Loucy (cell line): Measurements from ENCODE around the gene TSC22D4.
"Not testable (repeated sequence)": the region's sequence is repeated elsewhere in the genome, so short reads cannot be mapped to it uniquely, and the experiment has no call there.

Source experiments
- EZH2phosphoT487 ChIP-seq: fragments of 200-600 bp; IDR thresholded peaks from 2 replicates; pipeline ENCODE4 v1.6.1; 2018; ENCODE audit warnings: antibody characterized with exemption, mild to moderate bottlenecking, moderate library complexity, borderline replicate concordance
- TF ChIP-seq, protein P1 (sequence below): fragments of 200-600 bp; sonication (generic); conservative IDR thresholded peaks from 2 replicates; pipeline ENCODE4 v1.5.1; 2014; ENCODE audit warnings: mild to moderate bottlenecking, antibody characterized with exemption, low read length

DNA sequence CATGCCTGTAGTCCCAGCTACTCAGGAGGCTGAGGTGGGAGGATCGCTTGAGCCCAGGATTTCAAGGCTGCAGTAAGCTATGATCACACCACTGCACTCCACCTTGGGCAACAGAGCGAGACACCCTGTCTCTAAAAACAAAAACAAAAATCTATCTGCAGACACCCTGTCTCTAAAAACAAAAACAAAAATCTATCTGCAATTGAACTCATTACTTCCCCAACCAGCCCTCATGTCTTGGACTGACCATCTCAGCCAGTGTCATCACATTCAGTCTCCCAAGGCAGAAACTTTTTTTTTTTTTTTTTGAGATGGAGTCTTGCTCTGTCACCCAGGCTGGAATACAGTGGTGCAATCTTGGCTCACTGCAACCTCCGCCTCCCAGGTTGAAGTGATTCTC, 25.0 kb upstream of the TSC22D4 start:
- TF ChIP-seq, protein P1, sequence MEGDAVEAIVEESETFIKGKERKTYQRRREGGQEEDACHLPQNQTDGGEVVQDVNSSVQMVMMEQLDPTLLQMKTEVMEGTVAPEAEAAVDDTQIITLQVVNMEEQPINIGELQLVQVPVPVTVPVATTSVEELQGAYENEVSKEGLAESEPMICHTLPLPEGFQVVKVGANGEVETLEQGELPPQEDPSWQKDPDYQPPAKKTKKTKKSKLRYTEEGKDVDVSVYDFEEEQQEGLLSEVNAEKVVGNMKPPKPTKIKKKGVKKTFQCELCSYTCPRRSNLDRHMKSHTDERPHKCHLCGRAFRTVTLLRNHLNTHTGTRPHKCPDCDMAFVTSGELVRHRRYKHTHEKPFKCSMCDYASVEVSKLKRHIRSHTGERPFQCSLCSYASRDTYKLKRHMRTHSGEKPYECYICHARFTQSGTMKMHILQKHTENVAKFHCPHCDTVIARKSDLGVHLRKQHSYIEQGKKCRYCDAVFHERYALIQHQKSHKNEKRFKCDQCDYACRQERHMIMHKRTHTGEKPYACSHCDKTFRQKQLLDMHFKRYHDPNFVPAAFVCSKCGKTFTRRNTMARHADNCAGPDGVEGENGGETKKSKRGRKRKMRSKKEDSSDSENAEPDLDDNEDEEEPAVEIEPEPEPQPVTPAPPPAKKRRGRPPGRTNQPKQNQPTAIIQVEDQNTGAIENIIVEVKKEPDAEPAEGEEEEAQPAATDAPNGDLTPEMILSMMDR: not testable (repeated sequence)
- TF ChIP-seq EZH2phosphoT487: not testable (repeated sequence)
